ENCODE measurements around the gene TIAM1. TPM values are rescaled to one million over a fixed set of nuclear protein-coding genes. Genes with fewer than 3 reads are reported as not detected.
A peak's percentile ranks its signal among the peaks of the same experiment; 100 is the strongest.

TIAM1 gene
- total and polyA plus RNA-seq, 11 donors: 0.31 to 9.4 (median 1.1) TPM

DNA sequence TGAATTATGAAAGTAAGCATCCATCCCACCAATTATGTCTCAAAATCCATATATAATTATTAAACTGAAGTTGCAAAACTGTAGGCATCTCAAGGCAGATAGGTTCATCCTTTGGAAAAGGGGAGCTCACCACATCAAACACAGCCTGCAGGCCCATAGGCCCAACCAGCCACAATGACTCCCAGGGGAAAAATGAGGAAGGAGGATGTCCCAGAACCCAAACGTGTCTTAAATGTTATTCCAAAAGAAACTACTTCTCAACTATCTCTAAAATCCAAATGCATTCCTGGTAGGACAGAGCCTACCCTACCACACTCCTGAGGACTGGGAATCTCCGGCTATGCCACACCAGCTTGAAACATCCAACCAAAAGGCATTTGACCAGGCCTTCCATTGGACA, 12.8 kb downstream of the TIAM1 start:
- ATAC-seq (no peak), DNase-seq (no peak)
- H3K27ac ChIP-seq: no peak overlapping the region
- WGBS, 4 donors: 58 to 78% (median 69%) methylated on average over 2 of the region's 2 CpGs
- no peaks in the 10 kb centered on the region for H3K36me3 ChIP-seq
- intact Hi-C loops (cut with DNase I): no loop called here
- H3K4me1 ChIP-seq: peaks cover 0 to 9% (median 0%) of the 10 kb centered on the region in 12 donors
- no peak for TF ChIP-seq POLR2A (IDR thresholded peaks at IDR 0.05)
- no peak for TF ChIP-seq CTCF (IDR thresholded peaks at IDR 0.05)
- H3K4me3 ChIP-seq: no peak overlapping the region
- H3K27me3 ChIP-seq: no peaks in the 10 kb centered on the region
- peaks cover 0 to 16% (median 0%) of the 10 kb centered on the region in 12 donors for H3K9me3 ChIP-seq

- Histone ChIP-seq H3K36me3 (no peaks in the 10 kb centered on the region), H3K4me1 (peaks cover 0 to 9% (median 0%) of the 10 kb centered on the region in 12 donors), H3K9me3 (peaks cover 0 to 16% (median 0%) of the 10 kb centered on the region in 12 donors), H3K27me3 (no peaks in the 10 kb centered on the region), H3K4me3 (no peak overlapping the region), H3K27ac (no peak overlapping the region)
- DNase-seq (no peak), ATAC-seq (no peak)
- 84 to 91% (median 85%) methylated on average over 2 of the region's 2 CpGs for WGBS, 4 donors
- intact Hi-C loops (cut with DNase I): no loop called here
- TF ChIP-seq CTCF (IDR thresholded peaks at IDR 0.05) (no peak), POLR2A (IDR thresholded peaks at IDR 0.05) (no peak)
Measured at GRCh38 chr21:31330144-31330483, 13.9 kb downstream of the TIAM1 start.

DNA sequence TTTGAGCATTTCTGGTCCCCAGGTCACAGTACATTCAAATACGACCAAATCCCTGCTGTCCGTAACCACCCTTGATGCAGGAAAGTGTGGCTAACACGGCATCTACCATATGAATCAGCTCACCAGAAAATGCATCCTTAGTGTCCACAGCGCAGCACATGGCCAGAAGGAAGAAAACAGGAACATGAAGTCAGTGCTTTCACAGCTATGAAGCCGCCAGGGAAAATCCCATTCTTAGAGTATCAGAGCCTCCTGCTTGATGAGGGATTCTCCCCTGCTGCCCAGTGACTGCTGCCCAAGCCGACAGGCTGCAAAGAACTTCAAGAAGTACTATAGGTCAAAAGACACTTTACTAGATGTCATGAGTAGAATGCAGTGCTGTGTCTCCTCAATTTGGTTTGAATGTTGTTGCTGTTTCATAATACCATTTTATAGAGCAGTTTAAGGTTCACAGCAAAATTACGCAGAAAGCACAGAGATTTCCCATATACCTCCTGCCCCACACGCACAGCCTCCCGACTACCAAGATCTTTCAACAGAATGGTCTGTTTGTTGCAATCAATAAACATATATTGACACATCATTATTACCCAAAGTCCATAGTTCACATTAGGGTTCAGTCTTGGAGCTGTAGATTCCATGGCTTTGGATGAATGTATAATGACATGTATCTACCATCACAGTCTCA, 14.5 kb downstream of the TIAM1 start:
- H3K36me3 ChIP-seq: no peaks in the 10 kb centered on the region
- 94 to 97% (median 95%) methylated on average over 9 of the region's 9 CpGs for WGBS, 4 donors
- no peak overlapping the region for H3K27ac ChIP-seq
- no peak for DNase-seq
- TF ChIP-seq POLR2A (IDR thresholded peaks at IDR 0.05) (no peak), CTCF (IDR thresholded peaks at IDR 0.05) (no peak)
- H3K9me3 ChIP-seq: peaks cover 0 to 16% (median 0%) of the 10 kb centered on the region in 12 donors
- peaks cover 0 to 9% (median 0%) of the 10 kb centered on the region in 12 donors for H3K4me1 ChIP-seq
- H3K4me3 ChIP-seq: no peak overlapping the region
- intact Hi-C loops (cut with DNase I): no loop called here
- ATAC-seq: no peak
- no peaks in the 10 kb centered on the region for H3K27me3 ChIP-seq

DNA sequence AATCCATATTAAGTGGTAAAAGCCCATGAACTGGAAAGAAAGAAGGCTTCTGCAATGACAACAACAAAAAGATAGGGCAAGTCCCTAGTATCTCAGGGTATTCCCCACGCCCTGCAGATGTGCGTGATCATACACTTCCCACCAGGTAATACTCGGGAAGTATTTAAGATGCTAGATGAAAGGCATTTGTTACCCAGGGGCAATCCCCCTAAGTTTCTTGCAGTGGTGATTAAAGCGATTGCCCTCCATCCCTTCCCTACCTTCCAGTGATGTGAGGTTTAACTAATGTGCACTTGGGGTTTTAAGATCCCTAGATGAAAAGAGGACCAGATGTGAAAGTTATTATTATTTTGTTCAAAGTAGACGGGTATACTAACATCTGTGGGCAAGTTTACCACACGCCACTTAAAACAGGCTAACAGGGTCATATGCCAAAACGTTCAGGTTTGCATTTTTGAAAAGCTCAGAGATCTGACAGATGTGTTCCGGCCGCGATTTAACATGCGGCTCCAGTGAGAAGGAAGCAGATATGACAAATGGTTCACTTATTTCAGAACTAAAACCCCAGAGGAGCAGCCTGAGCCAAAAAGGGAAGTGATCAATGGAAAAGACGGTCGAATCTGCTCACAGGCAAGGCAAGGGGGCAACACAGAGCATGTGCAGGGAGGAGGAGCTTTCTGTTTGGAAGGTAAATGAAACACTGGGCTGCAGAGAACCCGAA, 17.4 kb downstream of the TIAM1 start:
- WGBS, 4 donors: 51 to 61% (median 55%) methylated on average over 14 of the region's 14 CpGs

More for the DNA sequence above, 17.4 kb downstream of the TIAM1 start:
- Histone ChIP-seq H3K4me1 (peaks cover 0 to 9% (median 0%) of the 10 kb centered on the region in 12 donors), H3K27me3 (no peaks in the 10 kb centered on the region), H3K27ac (no peak overlapping the region), H3K9me3 (peaks cover 0 to 16% (median 0%) of the 10 kb centered on the region in 12 donors), H3K36me3 (no peaks in the 10 kb centered on the region), H3K4me3 (no peak overlapping the region)
- ATAC-seq: peak in 1 of 4 donors; percentile 29
- no peak for DNase-seq
- intact Hi-C loops (cut with DNase I): no loop called here
- no peak for TF ChIP-seq POLR2A (IDR thresholded peaks at IDR 0.05)
- no peak for TF ChIP-seq CTCF (IDR thresholded peaks at IDR 0.05)

Data from heart left ventricle (tissue), 16 donors.